K562 (cell line): Measurements from ENCODE around the gene RGS6. TPM values are rescaled to one million over a fixed set of nuclear protein-coding genes. Genes with fewer than 3 reads are reported as not detected.

ENCODE experiments used
- ATAC-seq: fragments of 200-7000 bp; cut with Tn5 transposase; 3 replicates; pipeline ENCODE4 v1.9.1; 2020; ENCODE audit warnings: moderate library complexity
- BruUV-seq: library from RNA; stranded (reverse); fragments of 400-500 nt; replicated peaks from 2 replicates; lab custom pipeline; 2021; lab: Mats Ljungman, UMichigan
- CTCF ChIA-PET: fragments of 300-600 bp; formaldehyde crosslinking; extraction: SDS; loops from one replicate; lab custom pipeline; 2021; ENCODE audit warnings: low intra/inter-chr PET ratio; lab: Yijun Ruan, JAX
- POLR2A ChIA-PET: fragments of 300-600, 350-650 bp; sonication (Branson Sonifier 250); formaldehyde crosslinking; extraction: SDS; loops from one replicate; lab custom pipeline; 2021; ENCODE audit warnings: antibody characterized with exemption, inconsistent platforms; lab: Yijun Ruan, JAX
- DNase-seq, 4 experiments: peaks; one replicate each; pipeline versions ENCODE4 v3.0.0 to v3.0.0-alpha.2; 2011 to 2018; ENCODE audit warnings: low spot score in 3 of 4, mixed read lengths in 3 of 4; ENCODE audit errors: extremely low read depth in 1 of 4
- FAIRE-seq: peaks from 2 replicates; lab custom pipeline; 2011; peaks lifted over from hg19 to GRCh38; lab: Jason Lieb, UNC
- H2AFZ ChIP-seq: 2 replicates; pipeline ENCODE4 v1.6.0; 2011; ENCODE audit warnings: low read depth, low read length, control low read depth, inconsistent platforms
- H3K27ac ChIP-seq: fragments of 200-600 bp; 3 replicates; pipeline ENCODE4 v1.8.0; 2011; ENCODE audit warnings: low read depth, mild to moderate bottlenecking, control low read depth, inconsistent platforms, low read length, moderate library complexity, mixed read lengths; ENCODE audit errors: extremely low read depth
- H3K27me3 ChIP-seq, 2 experiments: fragments of 300-600 bp in 1 of 2; 2 replicates in 1 of 2; 3 replicates in 1 of 2; pipeline versions ENCODE4 v1.6.0 to v1.8.0; 2011; ENCODE audit warnings: inconsistent platforms in 2 of 2, low read length in 2 of 2, mild to moderate bottlenecking in 1 of 2, mixed read lengths in 1 of 2, moderate library complexity in 1 of 2; ENCODE audit not compliant: control insufficient read depth in 2 of 2, insufficient read depth in 2 of 2
- H3K36me3 ChIP-seq: fragments of 300-600 bp; 3 replicates; pipeline ENCODE4 v1.8.0; 2011; ENCODE audit warnings: mild to moderate bottlenecking, low read length, inconsistent platforms; ENCODE audit not compliant: control insufficient read depth, insufficient read depth
- H3K4me1 ChIP-seq, 2 experiments: fragments of 200-600 bp in 1 of 2; replicated peaks in 1 of 2; 2 replicates in 1 of 2; 3 replicates in 1 of 2; pipeline versions ENCODE4 v1.5.1 to v1.8.0; 2011; ENCODE audit warnings: inconsistent platforms in 2 of 2, low read length in 2 of 2, mild to moderate bottlenecking in 1 of 2, mixed read lengths in 1 of 2, moderate library complexity in 1 of 2; ENCODE audit not compliant: control insufficient read depth in 2 of 2, insufficient read depth in 2 of 2
- H3K4me2 ChIP-seq: 2 replicates; pipeline ENCODE4 v1.6.1; 2011; ENCODE audit warnings: low read length, control low read depth, inconsistent platforms, mixed read lengths; ENCODE audit not compliant: insufficient read depth
- H3K4me3 ChIP-seq: fragments of 200-600 bp; sonication (generic), shearing (Covaris generic); 2 replicates; pipeline ENCODE4 v1.5.1; 2016; ENCODE audit warnings: control low read depth, inconsistent platforms
- H3K79me2 ChIP-seq: fragments of 200-600 bp; 3 replicates; pipeline ENCODE4 v1.8.0; 2011; ENCODE audit warnings: low read length, inconsistent platforms; ENCODE audit not compliant: control insufficient read depth, insufficient read depth
- H3K9ac ChIP-seq, 2 experiments: 2 replicates each; pipeline versions ENCODE4 v1.6.0 to v1.6.1; 2011; ENCODE audit warnings: low read depth in 2 of 2, low read length in 2 of 2, control low read depth in 1 of 2, inconsistent platforms in 1 of 2, mild to moderate bottlenecking in 1 of 2, mixed read lengths in 1 of 2; ENCODE audit not compliant: insufficient read depth in 1 of 2
- H3K9me1 ChIP-seq: one replicate; pipeline ENCODE4 v1.6.0; 2011; ENCODE audit warnings: inconsistent platforms, mild to moderate bottlenecking, low read length, moderate library complexity; ENCODE audit not compliant: control insufficient read depth, insufficient read depth
- H3K9me3 ChIP-seq: replicated peaks from 2 replicates; pipeline ENCODE4 v1.5.1; 2011; ENCODE audit warnings: low read depth, low read length, inconsistent platforms; ENCODE audit not compliant: control insufficient read depth, insufficient read depth
- H4K20me1 ChIP-seq: replicated peaks from 2 replicates; pipeline ENCODE4 v1.6.1; 2011; ENCODE audit warnings: low read length, inconsistent platforms, mixed read lengths; ENCODE audit not compliant: control insufficient read depth, insufficient read depth
- CREBBP ChIP-seq: IDR thresholded peaks from one replicate; pipeline ENCODE4 v1.6.1; 2012; ENCODE audit warnings: low read depth, mild to moderate bottlenecking, control low read depth, inconsistent platforms, low read length
- CSDE1 ChIP-seq, 2 experiments: fragments of 450-650 bp; IDR thresholded peaks; 2 replicates each; pipeline ENCODE4 v1.6.1; 2016; ENCODE audit warnings: mild to moderate bottlenecking in 1 of 2
- EHMT2 ChIP-seq: fragments of 450-650 bp; IDR thresholded peaks from 2 replicates; pipeline ENCODE4 v1.6.1; 2018; ENCODE audit warnings: antibody characterized with exemption
- ETV6 ChIP-seq, 3 experiments: fragments of 150-350 bp in 1 of 3; sonication (generic) in 1 of 3; formaldehyde crosslinking in 1 of 3; IDR thresholded peaks; 2 replicates each; pipeline versions ENCODE4 v1.6.1 to v1.8.0; 2014 to 2022; ENCODE audit warnings: borderline replicate concordance in 2 of 3, low read depth in 2 of 3, antibody characterized with exemption in 1 of 3, low read length in 1 of 3, mild to moderate bottlenecking in 1 of 3, missing genetic modification reagents in 1 of 3
- GTF2A2 ChIP-seq: IDR thresholded peaks from 2 replicates; pipeline ENCODE4 v1.6.1; 2016; ENCODE audit warnings: mild to moderate bottlenecking, missing genetic modification characterization, missing compliant biosample characterization
- HMG20B ChIP-seq: fragments of 250-450 bp; sonication (Bioruptor Pico); IDR thresholded peaks from 2 replicates; pipeline ENCODE4 v1.5.0; 2021; ENCODE audit warnings: mild to moderate bottlenecking
- MAFG ChIP-seq: fragments of 450-650 bp; conservative IDR thresholded peaks from 2 replicates; pipeline ENCODE4 v1.6.1; 2016; ENCODE audit warnings: missing genetic modification characterization, missing compliant biosample characterization
- RBM17 ChIP-seq: fragments of 200-400 bp; formaldehyde crosslinking; IDR thresholded peaks from 2 replicates; pipeline ENCODE4 v1.6.1; 2017; ENCODE audit warnings: low read depth, mild to moderate bottlenecking, low read length, borderline replicate concordance
- RNF219 ChIP-seq: fragments of 250-450 bp; sonication (Bioruptor Pico); IDR thresholded peaks from 2 replicates; pipeline ENCODE4 v1.5.0; 2022; ENCODE audit warnings: mild to moderate bottlenecking
- SP2 ChIP-seq: IDR thresholded peaks from 2 replicates; pipeline ENCODE4 v1.6.1; 2011; ENCODE audit warnings: mild to moderate bottlenecking, low read depth, low read length, moderate library complexity; ENCODE audit not compliant: poor library complexity, severe bottlenecking; ENCODE audit errors: extremely low read depth
- SRSF3 ChIP-seq: fragments of 200-400 bp; formaldehyde crosslinking; IDR thresholded peaks from 2 replicates; pipeline ENCODE4 v1.6.1; 2016; ENCODE audit warnings: mild to moderate bottlenecking, low read length, moderate library complexity; ENCODE audit not compliant: insufficient read depth
- SRSF9 ChIP-seq: fragments of 200-400 bp; formaldehyde crosslinking; IDR thresholded peaks from 2 replicates; pipeline ENCODE4 v1.6.1; 2017; ENCODE audit warnings: low read depth, low read length, borderline replicate concordance
- ZNF124 ChIP-seq: sonication (generic); formaldehyde crosslinking; IDR thresholded peaks from 2 replicates; pipeline ENCODE4 v1.8.1; 2022; ENCODE audit warnings: missing genetic modification reagents
- ZNF184 ChIP-seq: sonication (generic); formaldehyde crosslinking; IDR thresholded peaks from 2 replicates; pipeline ENCODE4 v1.5.0; 2020; ENCODE audit warnings: missing genetic modification reagents
- ZNF197 ChIP-seq: fragments of 200-800 bp; sonication (Bioruptor generic); IDR thresholded peaks from 2 replicates; pipeline ENCODE4 v1.6.1; 2016; ENCODE audit warnings: low read depth, missing genetic modification characterization, missing compliant biosample characterization
- WGBS: fragments of 100-300 bp; shearing (Covaris generic); methylation state at CpG from one replicate; pipeline ENCODE4 v1.1.6; 2016; ENCODE audit warnings: low coverage, mixed read lengths; ENCODE audit not compliant: insufficient coverage; ENCODE audit errors: missing lambda C conversion rate; 5-methylcytosine and 5-hydroxymethylcytosine counted together
- in situ Hi-C: fragments of 300-500 bp; cut with MboI; formaldehyde crosslinking; loops from 4 replicates; pipeline ENCODE4 v1.15.0; 2018; ENCODE audit warnings: inconsistent platforms, mixed read lengths
- intact Hi-C: fragments of 100-400 bp; cut with micrococcal nuclease; formaldehyde crosslinking; loops from 2 replicates; pipeline ENCODE4 v1.14.2; 2022
- polyA plus RNA-seq, 8 experiments: library from polyadenylated mRNA; depleted of rRNA in 4 of 8; stranded (reverse) in 5 of 8; unstranded in 3 of 8; fragments of >200 nt; fragmentation: Nextera tagmentation in 2 of 8; fragmentation: Illumina TruSeq in 1 of 8; extraction: Ambion mirVana in 2 of 8; extraction: Trizol in 1 of 8; gene quantifications; 2 replicates each; pipeline versions ENCODE4 v1.2.1 to v1.2.3, GENCODE V29; 2011 to 2014; ENCODE audit warnings: inconsistent platforms in 1 of 8, missing spikeins in 1 of 8
- total RNA-seq, 7 experiments: library from RNA; depleted of rRNA in 6 of 7; stranded (reverse); fragments of >200 nt in 6 of 7; fragmentation: Illumina TruSeq in 2 of 7; extraction: Trizol in 2 of 7; gene quantifications; 2 replicates each; pipeline versions ENCODE4 v1.2.1 to v1.2.3, GENCODE V29; 2011 to 2021; ENCODE audit warnings: low replicate concordance in 1 of 7

RGS6 gene
- total and polyA plus RNA-seq, 9 of the 15 experiments (the other 6 are each of a cell fraction or from before 2014, with no cell fraction given), result not detected

- H3K4me1 ChIP-seq, result no peaks in the 10 kb centered on the region
- in situ Hi-C loops (no loop called here), intact Hi-C loops (no loop called here)
- no peak for TF ChIP-seq CSDE1 (IDR thresholded peaks at IDR 0.05)
- no peak for TF ChIP-seq GTF2A2 (tag)
- no peak for TF ChIP-seq EHMT2
- no peak overlapping the region for H3K9ac ChIP-seq
- no peaks in the 10 kb centered on the region for H4K20me1 ChIP-seq
- no peaks in the 10 kb centered on the region for H3K9me3 ChIP-seq
- POLR2A ChIA-PET, result no interaction called here
- H3K27ac ChIP-seq, result no peak overlapping the region
- no peaks in the 10 kb centered on the region for H3K79me2 ChIP-seq
- CTCF ChIA-PET, result no interaction called here
- H3K27me3 ChIP-seq, result no peaks in the 10 kb centered on the region
- no peak overlapping the region for H3K4me3 ChIP-seq
- H3K9me1 ChIP-seq, result no peaks in the 10 kb centered on the region
- ATAC-seq (no peak), DNase-seq (no peak), FAIRE-seq (no peak)
- no peaks in the 10 kb centered on the region for H3K36me3 ChIP-seq
- no peak overlapping the region for H3K4me2 ChIP-seq
- H2AFZ ChIP-seq, result no peak overlapping the region
- BruUV-seq, result no TSS peak
These were observed 379.3 kb downstream of the RGS6 start for GRCh38 chr14:72311516-72311915.

DNA sequence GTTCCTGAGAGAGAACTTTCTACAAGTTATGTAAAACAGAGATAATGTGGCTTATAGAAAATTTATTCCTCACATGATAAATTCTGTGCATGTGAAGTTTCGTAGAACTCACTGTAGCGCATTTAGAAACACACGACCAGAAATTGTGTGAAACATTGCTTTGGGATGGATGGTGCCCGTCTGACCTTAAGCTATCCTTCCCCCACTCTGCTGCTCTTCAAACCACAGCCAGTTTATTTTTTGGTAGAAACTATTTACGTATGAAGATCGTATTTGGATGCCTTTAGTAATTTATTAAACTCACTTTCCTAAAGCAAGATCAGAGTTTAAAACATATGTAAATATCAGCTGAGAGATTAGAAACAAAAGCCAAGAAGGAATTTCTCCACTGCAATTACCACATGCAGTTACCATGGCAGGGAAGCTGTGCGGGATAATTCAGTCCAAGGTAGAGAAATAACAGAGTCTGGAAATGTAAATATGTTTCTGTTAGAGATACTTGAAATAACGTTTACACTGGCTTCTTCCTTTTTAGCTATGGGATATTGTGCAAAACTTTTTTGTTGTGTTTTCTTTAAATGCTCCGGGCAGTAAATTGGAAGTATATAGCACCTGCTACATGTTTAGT, 382.7 kb downstream of the RGS6 start:
- no peaks in the 10 kb centered on the region for H3K36me3 ChIP-seq
- H4K20me1 ChIP-seq, result no peaks in the 10 kb centered on the region
- H3K9ac ChIP-seq, result no peak overlapping the region
- intact Hi-C loops, result no loop called here
- H3K9me1 ChIP-seq, result no peaks in the 10 kb centered on the region
- 0% methylated on average over 9 of the region's 9 CpGs for WGBS
- FAIRE-seq, result no peak
- BruUV-seq, result no TSS peak
- H3K27ac ChIP-seq, result no peak overlapping the region
- H3K4me2 ChIP-seq, result no peak overlapping the region
- no peak for ATAC-seq
- in situ Hi-C loops, result no loop called here
- H3K4me3 ChIP-seq, result no peak overlapping the region
- POLR2A ChIA-PET, result no interaction called here
- H3K4me1 ChIP-seq, result no peaks in the 10 kb centered on the region
- H3K9me3 ChIP-seq, result no peaks in the 10 kb centered on the region
- CTCF ChIA-PET, result no interaction called here
- H2AFZ ChIP-seq, result no peak overlapping the region
- no peak for DNase-seq
- no peaks in the 10 kb centered on the region for H3K27me3 ChIP-seq
- H3K79me2 ChIP-seq, result no peaks in the 10 kb centered on the region
- TF ChIP-seq SRSF9, result no peak
- TF ChIP-seq ZNF197, result no peak
- TF ChIP-seq RBM17, result no peak
- no peak for TF ChIP-seq ZNF124 (CRISPR knock-in tag)
- TF ChIP-seq HMG20B (CRISPR knock-in tag), result no peak
- no peak for TF ChIP-seq SRSF3
- TF ChIP-seq MAFG (tag), result no peak
- TF ChIP-seq ZNF184 (CRISPR knock-in tag), result no peak
- no peak for TF ChIP-seq CREBBP
- TF ChIP-seq ETV6 (IDR thresholded peaks at IDR 0.05; ENCODE audit: borderline replicate concordance in 1 of 2, low read depth in 2 of 2, low read length in 1 of 2), result no peak
- TF ChIP-seq ETV6 (CRISPR knock-in tag; IDR thresholded peaks at IDR 0.05; ENCODE audit: borderline replicate concordance), result no peak
- no peak for TF ChIP-seq SP2
- TF ChIP-seq RNF219 (CRISPR knock-in tag), result no peak
